A549 (cell line): Measurements from ENCODE around the gene SPATA6L.

Source experiments
- CEBPB ChIP-seq, 2 experiments: fragments of >200 bp in 1 of 2; sonication (Bioruptor Twin) in 1 of 2; formaldehyde crosslinking in 1 of 2; IDR thresholded peaks; 2 replicates each; pipeline ENCODE4 v1.6.1; 2012 to 2016
- CHD2 ChIP-seq: fragments of 150-350 bp; IDR thresholded peaks from 2 replicates; pipeline ENCODE4 v1.6.1; 2014; ENCODE audit warnings: low read length; ENCODE audit not compliant: partially characterized antibody
- EP300 ChIP-seq, 2 experiments: fragments of >200 bp; sonication (Bioruptor Twin); formaldehyde crosslinking; IDR thresholded peaks; 2 replicates in 1 of 2; 3 replicates in 1 of 2; pipeline ENCODE4 v1.6.1; 2016 to 2017
- FOSL2 ChIP-seq, 2 experiments: fragments of 450-650 bp in 1 of 2; fragments of >200 bp in 1 of 2; sonication (Bioruptor Twin) in 1 of 2; formaldehyde crosslinking; IDR thresholded peaks; 2 replicates each; pipeline versions ENCODE4 v1.5.0 to v1.6.1; 2016 to 2020; ENCODE audit warnings: mild to moderate bottlenecking in 1 of 2, moderate library complexity in 1 of 2
- GATA3 ChIP-seq: IDR thresholded peaks from 2 replicates; pipeline ENCODE4 v1.6.1; 2012; ENCODE audit warnings: borderline replicate concordance
- MAFK ChIP-seq: fragments of 450-650 bp; IDR thresholded peaks from 2 replicates; pipeline ENCODE4 v1.6.1; 2014; ENCODE audit not compliant: partially characterized antibody
- MAZ ChIP-seq: fragments of 150-350 bp; IDR thresholded peaks from 2 replicates; pipeline ENCODE4 v1.6.1; 2014; ENCODE audit warnings: antibody characterized with exemption, low read depth, low read length, borderline replicate concordance
- MYC ChIP-seq: IDR thresholded peaks from 2 replicates; pipeline ENCODE4 v1.6.1; 2012; ENCODE audit warnings: mild to moderate bottlenecking, inconsistent platforms, low read length, improper control_type of control experiment, borderline replicate concordance
- POLR2A ChIP-seq: IDR thresholded peaks from 2 replicates; pipeline ENCODE4 v1.6.1; 2012; ENCODE audit warnings: mild to moderate bottlenecking, low read length
- POLR2AphosphoS2 ChIP-seq: conservative IDR thresholded peaks from 2 replicates; pipeline ENCODE4 v1.6.1; 2012; ENCODE audit warnings: low read length, improper control_type of control experiment, inconsistent platforms
- TF ChIP-seq, protein P1 (sequence below): fragments of >200 bp; sonication (Bioruptor Twin); formaldehyde crosslinking; IDR thresholded peaks from 3 replicates; pipeline ENCODE4 v1.5.1; 2016

GRCh38 chr9:4689021-4689420 is 22.7 kb upstream of the SPATA6L start:
- TF ChIP-seq, protein P1, sequence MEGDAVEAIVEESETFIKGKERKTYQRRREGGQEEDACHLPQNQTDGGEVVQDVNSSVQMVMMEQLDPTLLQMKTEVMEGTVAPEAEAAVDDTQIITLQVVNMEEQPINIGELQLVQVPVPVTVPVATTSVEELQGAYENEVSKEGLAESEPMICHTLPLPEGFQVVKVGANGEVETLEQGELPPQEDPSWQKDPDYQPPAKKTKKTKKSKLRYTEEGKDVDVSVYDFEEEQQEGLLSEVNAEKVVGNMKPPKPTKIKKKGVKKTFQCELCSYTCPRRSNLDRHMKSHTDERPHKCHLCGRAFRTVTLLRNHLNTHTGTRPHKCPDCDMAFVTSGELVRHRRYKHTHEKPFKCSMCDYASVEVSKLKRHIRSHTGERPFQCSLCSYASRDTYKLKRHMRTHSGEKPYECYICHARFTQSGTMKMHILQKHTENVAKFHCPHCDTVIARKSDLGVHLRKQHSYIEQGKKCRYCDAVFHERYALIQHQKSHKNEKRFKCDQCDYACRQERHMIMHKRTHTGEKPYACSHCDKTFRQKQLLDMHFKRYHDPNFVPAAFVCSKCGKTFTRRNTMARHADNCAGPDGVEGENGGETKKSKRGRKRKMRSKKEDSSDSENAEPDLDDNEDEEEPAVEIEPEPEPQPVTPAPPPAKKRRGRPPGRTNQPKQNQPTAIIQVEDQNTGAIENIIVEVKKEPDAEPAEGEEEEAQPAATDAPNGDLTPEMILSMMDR = no peak
- TF ChIP-seq FOSL2 (IDR thresholded peaks at IDR 0.05) (no peak), FOSL2 (CRISPR knock-in tag; IDR thresholded peaks at IDR 0.05) (no peak), MAFK (no peak), MYC (no peak), POLR2A (no peak), GATA3 (no peak), CHD2 (no peak), POLR2AphosphoS2 (no peak), EP300 (IDR thresholded peaks at IDR 0.05) (no peak), MAZ (no peak), CEBPB (IDR thresholded peaks at IDR 0.05) (no peak)
